ENCODE data around the gene MED16.

DNA sequence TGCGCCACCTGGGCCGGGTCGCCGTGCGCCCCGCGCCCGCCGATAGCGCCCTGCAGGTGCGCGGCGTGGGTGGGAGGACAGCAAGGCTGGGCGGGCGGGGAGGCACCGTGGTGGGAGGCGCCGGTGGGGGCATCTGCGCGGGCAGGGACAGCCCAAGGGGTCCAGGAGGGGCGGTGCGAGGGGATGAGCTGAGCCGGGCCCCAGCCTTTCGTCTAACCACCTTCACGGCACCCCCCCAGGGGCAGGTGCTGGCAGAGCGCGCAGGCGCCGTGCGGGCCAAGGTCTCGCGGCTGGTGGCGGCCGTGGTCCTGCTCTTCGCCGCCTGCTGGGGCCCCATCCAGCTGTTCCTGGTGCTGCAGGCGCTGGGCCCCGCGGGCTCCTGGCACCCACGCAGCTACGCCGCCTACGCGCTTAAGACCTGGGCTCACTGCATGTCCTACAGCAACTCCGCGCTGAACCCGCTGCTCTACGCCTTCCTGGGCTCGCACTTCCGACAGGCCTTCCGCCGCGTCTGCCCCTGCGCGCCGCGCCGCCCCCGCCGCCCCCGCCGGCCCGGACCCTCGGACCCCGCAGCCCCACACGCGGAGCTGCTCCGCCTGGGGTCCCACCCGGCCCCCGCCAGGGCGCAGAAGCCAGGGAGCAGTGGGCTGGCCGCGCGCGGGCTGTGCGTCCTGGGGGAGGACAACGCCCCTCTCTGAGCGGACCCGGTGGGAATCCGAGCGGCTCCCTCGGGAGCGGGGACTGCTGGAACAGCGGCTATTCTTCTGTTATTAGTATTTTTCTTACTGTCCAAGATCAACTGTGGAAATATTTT is 27.3 kb upstream of the MED16 start:
- TF ChIP-seq, protein P1, sequence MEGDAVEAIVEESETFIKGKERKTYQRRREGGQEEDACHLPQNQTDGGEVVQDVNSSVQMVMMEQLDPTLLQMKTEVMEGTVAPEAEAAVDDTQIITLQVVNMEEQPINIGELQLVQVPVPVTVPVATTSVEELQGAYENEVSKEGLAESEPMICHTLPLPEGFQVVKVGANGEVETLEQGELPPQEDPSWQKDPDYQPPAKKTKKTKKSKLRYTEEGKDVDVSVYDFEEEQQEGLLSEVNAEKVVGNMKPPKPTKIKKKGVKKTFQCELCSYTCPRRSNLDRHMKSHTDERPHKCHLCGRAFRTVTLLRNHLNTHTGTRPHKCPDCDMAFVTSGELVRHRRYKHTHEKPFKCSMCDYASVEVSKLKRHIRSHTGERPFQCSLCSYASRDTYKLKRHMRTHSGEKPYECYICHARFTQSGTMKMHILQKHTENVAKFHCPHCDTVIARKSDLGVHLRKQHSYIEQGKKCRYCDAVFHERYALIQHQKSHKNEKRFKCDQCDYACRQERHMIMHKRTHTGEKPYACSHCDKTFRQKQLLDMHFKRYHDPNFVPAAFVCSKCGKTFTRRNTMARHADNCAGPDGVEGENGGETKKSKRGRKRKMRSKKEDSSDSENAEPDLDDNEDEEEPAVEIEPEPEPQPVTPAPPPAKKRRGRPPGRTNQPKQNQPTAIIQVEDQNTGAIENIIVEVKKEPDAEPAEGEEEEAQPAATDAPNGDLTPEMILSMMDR (IDR thresholded peaks at IDR 0.05): peak; percentile 15; the same call in 1 of the 2 replicates
- no peak for TF ChIP-seq ZFX (IDR thresholded peaks at IDR 0.05; ENCODE audit: borderline replicate concordance)
